ENCODE measurements around the gene PDE1C.
A peak's percentile ranks its signal among the peaks of the same experiment; 100 is the strongest.

Gene PDE1C

DNA sequence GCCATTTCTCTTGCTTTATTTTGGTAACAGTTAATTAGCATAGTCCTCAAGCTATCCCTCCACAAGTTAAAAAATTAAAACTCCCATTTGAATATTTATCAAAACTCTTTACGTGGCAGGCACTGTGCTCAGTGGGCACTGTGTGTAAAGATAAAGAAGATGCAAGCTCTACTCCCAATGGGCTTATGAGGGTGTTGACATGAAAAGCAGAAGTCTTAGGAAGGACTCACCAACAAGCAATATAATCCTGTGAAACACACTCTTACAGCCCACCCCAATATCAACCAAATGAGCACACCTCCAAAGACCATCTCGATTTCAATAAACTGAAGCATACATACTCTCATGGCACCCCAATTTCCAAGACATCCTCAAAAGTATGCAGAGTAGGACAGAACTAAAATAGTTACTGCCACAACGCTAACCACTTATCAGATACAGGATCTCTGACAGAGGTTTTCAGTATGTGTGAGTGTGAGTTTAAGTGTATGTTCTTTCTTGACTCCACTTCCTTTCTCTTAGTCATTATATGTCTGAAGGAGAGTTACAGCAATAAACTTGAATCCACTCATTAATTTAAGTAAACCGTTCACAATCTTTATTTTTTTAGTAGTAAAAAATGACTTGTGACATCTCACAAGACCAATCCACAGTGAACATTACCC, 120.0 kb downstream of the PDE1C start:
- no peak for DNase-seq

GRCh38 chr7:31948029-31948428, 122.2 kb downstream of the PDE1C start:
- no peak for DNase-seq

GRCh38 chr7:31940167-31940566, 130.0 kb downstream of the PDE1C start:
- DNase-seq = no peak

DNA sequence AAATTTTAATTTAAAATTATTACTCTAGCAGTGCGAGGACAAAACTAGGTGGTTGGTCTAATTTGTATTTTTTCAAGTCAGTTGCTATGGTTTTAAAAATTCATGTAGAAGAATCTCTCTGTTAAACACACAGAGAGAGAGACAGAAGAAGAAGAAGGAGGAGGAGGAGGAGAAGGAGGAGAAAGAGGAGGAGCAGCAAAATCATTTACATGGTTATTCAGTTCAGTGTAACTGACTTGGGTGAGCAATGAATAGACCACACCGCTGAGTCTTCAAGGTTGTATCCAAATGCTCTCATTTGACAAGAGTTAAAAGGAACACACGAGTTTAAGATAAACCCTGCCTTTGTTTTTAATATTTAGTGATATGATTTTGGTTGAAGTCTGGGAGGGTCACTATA, 131.1 kb downstream of the PDE1C start:
- no peak for DNase-seq

DNA sequence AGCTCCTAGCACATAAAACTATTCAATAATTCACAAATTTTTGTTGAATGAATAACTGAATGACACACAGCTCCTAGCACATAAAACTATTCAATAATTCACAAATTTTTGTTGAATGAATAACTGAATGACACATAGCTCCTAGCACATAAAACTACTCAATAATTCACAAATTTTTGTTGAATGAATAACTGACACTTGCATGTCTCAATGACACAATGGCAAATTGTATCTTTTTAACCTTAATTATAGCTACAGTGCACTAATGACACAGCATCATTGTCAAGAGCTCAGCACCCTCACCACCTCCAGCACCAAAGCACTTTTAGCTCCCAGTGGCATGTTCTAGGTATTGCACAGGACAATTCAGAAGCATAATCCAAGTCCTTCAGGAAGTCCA, 131.6 kb downstream of the PDE1C start:
- no peak for DNase-seq

- no peak for DNase-seq
These were observed 132.2 kb downstream of the PDE1C start for GRCh38 chr7:31937982-31938381.

GRCh38 chr7:31935124-31936054, 134.8 kb downstream of the PDE1C start:
- no peak for DNase-seq

GRCh38 chr7:31934551-31934950, 135.7 kb downstream of the PDE1C start:
- no peak for DNase-seq

DNA sequence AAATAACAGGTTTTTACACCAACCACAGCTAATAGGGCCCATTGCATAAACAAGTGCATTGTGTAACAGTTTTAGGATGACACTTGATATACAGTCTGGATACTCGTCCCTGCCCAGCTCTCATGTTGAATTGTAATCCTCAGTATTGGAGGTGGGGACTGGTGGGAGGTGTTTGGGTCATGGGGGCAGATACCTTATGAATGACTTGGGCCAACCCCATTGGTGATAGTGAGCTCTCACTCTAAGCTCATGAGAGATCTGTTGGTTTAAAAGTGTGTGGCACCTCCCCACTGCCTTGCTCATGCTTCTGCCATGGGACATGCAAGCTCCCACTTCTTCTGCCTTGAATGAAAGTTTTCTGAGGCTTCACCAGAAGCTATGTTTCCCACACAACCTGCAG, 136.7 kb downstream of the PDE1C start:
- no peak for DNase-seq

GRCh38 chr7:31926991-31927584, 143.1 kb downstream of the PDE1C start:
- DNase-seq = no peak

DNA sequence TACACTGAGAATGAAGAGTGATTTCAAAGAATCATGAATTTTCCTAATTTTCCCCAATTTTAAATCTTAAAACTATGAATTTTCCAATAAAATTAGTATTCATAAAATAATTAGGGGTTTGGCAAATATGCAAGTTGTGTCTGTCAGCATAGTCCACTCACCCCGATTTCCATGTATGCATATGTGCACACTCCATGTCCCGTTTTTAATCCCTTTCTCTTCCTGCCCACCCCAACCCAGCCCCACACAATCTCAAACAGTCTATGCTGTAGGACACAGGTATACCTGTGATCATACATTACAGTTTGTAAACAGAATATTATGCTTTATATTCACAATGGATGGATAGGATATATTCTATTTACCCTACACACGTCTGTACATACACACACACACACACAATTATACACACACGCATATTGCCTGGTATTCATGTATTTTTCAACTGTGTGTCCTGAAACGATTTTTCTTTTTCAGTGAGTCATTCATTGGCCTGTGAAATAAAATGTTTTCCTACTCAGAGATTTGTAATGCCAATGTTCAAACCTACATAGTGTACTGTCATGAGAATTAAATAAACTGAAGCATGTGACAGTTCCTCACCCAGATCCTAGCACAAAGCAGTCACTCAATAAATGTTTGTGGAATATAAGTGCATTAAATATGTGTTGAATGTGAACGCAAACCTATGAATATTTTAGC, 144.3 kb downstream of the PDE1C start:
- DNase-seq = no peak

GRCh38 chr7:31924251-31924650, 146.0 kb downstream of the PDE1C start:
- DNase-seq = no peak

GRCh38 chr7:31922848-31923247, 147.4 kb downstream of the PDE1C start:
- DNase-seq = peak in 3 of 58 donors; percentile 5 to 39 (median 22)

- DNase-seq = no peak
These were observed 149.2 kb downstream of the PDE1C start for GRCh38 chr7:31921047-31921446.

GRCh38 chr7:31919678-31920369, 150.4 kb downstream of the PDE1C start:
- no peak for DNase-seq

DNA sequence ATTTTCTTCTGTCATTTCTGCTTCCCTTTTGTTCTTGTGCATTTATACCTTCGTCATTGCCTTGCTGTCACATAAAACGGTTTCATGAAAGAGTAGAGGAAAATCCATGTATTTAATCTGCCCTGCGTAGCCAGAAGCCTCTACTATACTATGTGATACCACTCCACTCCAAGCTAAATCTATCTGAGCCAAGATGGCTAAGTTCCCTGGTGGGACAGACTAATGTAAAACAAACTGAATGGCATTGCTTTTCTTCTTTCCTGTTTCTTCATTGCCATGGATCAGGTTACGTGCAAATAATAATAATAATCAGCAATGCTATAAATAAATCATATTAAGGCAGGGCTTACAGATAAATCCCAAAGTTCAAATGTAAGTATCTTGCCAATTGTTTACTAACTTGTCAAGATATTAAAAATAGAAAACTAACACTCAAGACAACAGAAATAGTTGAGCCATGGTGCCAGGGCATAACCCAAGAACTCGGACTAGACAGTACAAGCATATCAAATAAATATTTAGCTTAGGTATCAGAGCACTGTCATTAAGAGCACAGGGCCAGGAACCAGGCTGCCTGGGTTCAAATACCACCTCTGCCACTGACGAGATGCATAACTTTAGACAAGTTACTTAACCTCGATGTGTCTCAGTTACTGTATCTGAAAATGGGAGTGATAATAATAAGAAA, 151.4 kb downstream of the PDE1C start:
- no peak for DNase-seq

- DNase-seq = no peak
These were observed 153.0 kb downstream of the PDE1C start for GRCh38 chr7:31917256-31917655.

GRCh38 chr7:31910191-31910590, 160.0 kb downstream of the PDE1C start:
- DNase-seq = no peak

GRCh38 chr7:31906479-31907171, 163.6 kb downstream of the PDE1C start:
- no peak for DNase-seq

- DNase-seq = no peak
These were observed 166.2 kb downstream of the PDE1C start for GRCh38 chr7:31903962-31904361.
